ENCODE measurements around the gene HECW1. TPM values are rescaled to one million over a fixed set of nuclear protein-coding genes. Genes with fewer than 3 reads are reported as not detected.

Gene HECW1
- total and polyA plus RNA-seq, 4 experiments from 2014 or later: not detected

GRCh38 chr7:43307522-43307921 is 195.1 kb downstream of the HECW1 start:
- intact Hi-C loops (cut with micrococcal nuclease): no loop called here
- H3K9me3 Mint-ChIP-seq: no peaks in the 10 kb centered on the region
- Histone ChIP-seq H3K9me3 (ENCODE audit: control insufficient read depth in 1 of 2, low read length in 2 of 2) (no peaks in the 10 kb centered on the region), H3K27me3 (ENCODE audit: insufficient read depth, low read length) (no peaks in the 10 kb centered on the region), H3K4me1 (ENCODE audit: insufficient read depth, low read length) (peaks cover 7% of the 10 kb centered on the region), H3K36me3 (ENCODE audit: insufficient read depth, low read length) (no peaks in the 10 kb centered on the region), H3K27ac (ENCODE audit: low read depth, low read length) (no peak overlapping the region), H3K4me3 (ENCODE audit: low read length in 2 of 2) (no peak overlapping the region)
- ChIA-PET CTCF (ENCODE audit: partially characterized antibody) (no interaction called here), POLR2A (ENCODE audit: partially characterized antibody) (no interaction called here)
- H3K27me3 Mint-ChIP-seq: peaks cover 0 to 2% of the 10 kb centered on the region in 2 donors
- H3K4me3 Mint-ChIP-seq: no peak overlapping the region
- no peak overlapping the region for H3K27ac Mint-ChIP-seq
- peaks cover 7 to 18% (median 11%) of the 10 kb centered on the region in 4 donors for H3K4me1 Mint-ChIP-seq
- no peaks in the 10 kb centered on the region for H3K36me3 Mint-ChIP-seq
- no peak for DNase-seq

GRCh38 chr7:43308913-43309705 is 196.7 kb downstream of the HECW1 start:
- intact Hi-C loops (cut with micrococcal nuclease): no loop called here
- Histone ChIP-seq H3K4me1 (ENCODE audit: insufficient read depth, low read length) (peaks cover 4% of the 10 kb centered on the region), H3K27me3 (ENCODE audit: insufficient read depth, low read length) (no peaks in the 10 kb centered on the region), H3K36me3 (ENCODE audit: insufficient read depth, low read length) (no peaks in the 10 kb centered on the region), H3K4me3 (ENCODE audit: low read length in 2 of 2) (no peak overlapping the region), H3K9me3 (ENCODE audit: control insufficient read depth in 1 of 2, low read length in 2 of 2) (no peaks in the 10 kb centered on the region), H3K27ac (ENCODE audit: low read depth, low read length) (no peak overlapping the region)
- Mint-ChIP-seq H3K4me1 (peaks cover 10 to 17% (median 13%) of the 10 kb centered on the region in 4 donors), H3K9me3 (no peaks in the 10 kb centered on the region), H3K27me3 (peaks cover 0 to 3% of the 10 kb centered on the region in 2 donors), H3K4me3 (no peak overlapping the region), H3K36me3 (no peaks in the 10 kb centered on the region), H3K27ac (peak overlapping the region in 1 of 7 donors; percentile 50)
- DNase-seq: no peak
- CTCF ChIA-PET (ENCODE audit: partially characterized antibody): no interaction called here
- POLR2A ChIA-PET (ENCODE audit: partially characterized antibody): no interaction called here

- intact Hi-C loops (cut with micrococcal nuclease): no loop called here
- Mint-ChIP-seq H3K27ac (no peak overlapping the region), H3K4me1 (peaks cover 15 to 22% (median 17%) of the 10 kb centered on the region in 4 donors), H3K36me3 (no peaks in the 10 kb centered on the region), H3K9me3 (no peaks in the 10 kb centered on the region), H3K4me3 (no peak overlapping the region), H3K27me3 (peaks cover 0 to 5% of the 10 kb centered on the region in 2 donors)
- Histone ChIP-seq H3K36me3 (ENCODE audit: insufficient read depth, low read length) (no peaks in the 10 kb centered on the region), H3K9me3 (ENCODE audit: control insufficient read depth in 1 of 2, low read length in 2 of 2) (no peaks in the 10 kb centered on the region), H3K4me1 (ENCODE audit: insufficient read depth, low read length) (peaks cover 9% of the 10 kb centered on the region), H3K27ac (ENCODE audit: low read depth, low read length) (no peak overlapping the region), H3K27me3 (ENCODE audit: insufficient read depth, low read length) (no peaks in the 10 kb centered on the region), H3K4me3 (ENCODE audit: low read length in 2 of 2) (no peak overlapping the region)
- DNase-seq: no peak
- CTCF ChIA-PET (ENCODE audit: partially characterized antibody): no interaction called here
- POLR2A ChIA-PET (ENCODE audit: partially characterized antibody): no interaction called here
Observed at GRCh38 chr7:43309706-43310022, 197.2 kb downstream of the HECW1 start.

- Mint-ChIP-seq H3K4me3 (no peak overlapping the region), H3K36me3 (no peaks in the 10 kb centered on the region), H3K4me1 (peaks cover 12 to 18% (median 15%) of the 10 kb centered on the region in 4 donors), H3K27me3 (peaks cover 0 to 3% of the 10 kb centered on the region in 2 donors), H3K9me3 (no peaks in the 10 kb centered on the region), H3K27ac (no peak overlapping the region)
- Histone ChIP-seq H3K27ac (ENCODE audit: low read depth, low read length) (no peak overlapping the region), H3K27me3 (ENCODE audit: insufficient read depth, low read length) (no peaks in the 10 kb centered on the region), H3K4me3 (ENCODE audit: low read length in 2 of 2) (no peak overlapping the region), H3K9me3 (ENCODE audit: control insufficient read depth in 1 of 2, low read length in 2 of 2) (no peaks in the 10 kb centered on the region), H3K4me1 (ENCODE audit: insufficient read depth, low read length) (peaks cover 9% of the 10 kb centered on the region), H3K36me3 (ENCODE audit: insufficient read depth, low read length) (no peaks in the 10 kb centered on the region)
- POLR2A ChIA-PET (ENCODE audit: partially characterized antibody): no interaction called here
- CTCF ChIA-PET (ENCODE audit: partially characterized antibody): no interaction called here
- no peak for DNase-seq
- intact Hi-C loops (cut with micrococcal nuclease): no loop called here
Observed at GRCh38 chr7:43311052-43311451, 198.6 kb downstream of the HECW1 start.

- Mint-ChIP-seq H3K27ac (no peak overlapping the region), H3K9me3 (no peaks in the 10 kb centered on the region), H3K4me1 (peaks cover 12 to 18% (median 15%) of the 10 kb centered on the region in 4 donors), H3K4me3 (no peak overlapping the region), H3K27me3 (peaks cover 0 to 3% of the 10 kb centered on the region in 2 donors), H3K36me3 (no peaks in the 10 kb centered on the region)
- no peaks in the 10 kb centered on the region for H3K27me3 ChIP-seq (ENCODE audit: insufficient read depth, low read length)
- ChIA-PET POLR2A (ENCODE audit: partially characterized antibody) (no interaction called here), CTCF (ENCODE audit: partially characterized antibody) (no interaction called here)
- no peaks in the 10 kb centered on the region for H3K9me3 ChIP-seq (ENCODE audit: control insufficient read depth in 1 of 2, low read length in 2 of 2)
- H3K4me1 ChIP-seq (ENCODE audit: insufficient read depth, low read length): peaks cover 9% of the 10 kb centered on the region
- intact Hi-C loops (cut with micrococcal nuclease): no loop called here
- no peak overlapping the region for H3K27ac ChIP-seq (ENCODE audit: low read depth, low read length)
- H3K4me3 ChIP-seq (ENCODE audit: low read length in 2 of 2): no peak overlapping the region
- no peak for DNase-seq
- H3K36me3 ChIP-seq (ENCODE audit: insufficient read depth, low read length): no peaks in the 10 kb centered on the region
Observed at GRCh38 chr7:43311694-43312093, 199.2 kb downstream of the HECW1 start.

DNA sequence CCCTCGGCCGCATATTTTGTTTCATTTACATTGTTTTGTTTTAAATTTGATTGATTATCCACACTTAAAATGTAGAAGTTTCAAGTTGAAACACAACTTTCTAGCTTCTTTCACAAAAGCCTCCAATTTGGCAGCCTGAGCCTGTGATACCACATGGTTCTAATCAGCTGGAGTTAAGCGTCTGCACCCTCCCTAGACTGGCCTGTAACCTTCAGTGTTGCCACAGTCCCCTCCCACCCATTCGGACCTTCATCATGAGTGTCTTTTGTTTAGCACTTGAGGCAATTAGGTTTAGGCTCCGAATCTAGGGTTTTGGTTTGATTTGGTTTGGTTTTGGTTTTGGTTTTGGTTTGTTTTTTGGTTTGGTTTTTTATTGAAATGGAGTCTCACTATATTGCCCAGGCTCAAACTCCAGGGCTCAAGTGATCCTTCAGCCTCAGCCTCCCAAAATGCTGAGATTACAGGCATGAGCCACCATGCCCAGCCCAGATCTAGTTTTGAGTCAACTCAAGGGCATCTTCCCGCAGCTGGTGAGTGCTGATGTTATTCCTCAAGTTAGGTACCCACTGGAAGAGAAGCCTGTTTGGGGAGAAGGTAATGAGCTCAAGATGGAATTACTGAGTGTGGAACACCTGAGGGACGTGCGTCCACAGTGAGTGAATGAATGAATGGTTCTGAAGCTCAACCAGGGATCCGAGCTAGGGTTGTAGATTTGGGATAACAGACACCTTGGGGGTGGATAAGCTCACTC is 201.4 kb downstream of the HECW1 start:
- Mint-ChIP-seq H3K27me3 (peaks cover 0 to 3% of the 10 kb centered on the region in 2 donors), H3K36me3 (no peaks in the 10 kb centered on the region), H3K27ac (peak overlapping the region in 3 of 7 donors; percentile 8 to 38 (median 9)), H3K4me1 (peaks cover 12 to 18% (median 15%) of the 10 kb centered on the region in 4 donors), H3K4me3 (peak overlapping the region in 7 of 8 donors; percentile 27 to 60 (median 49)), H3K9me3 (no peaks in the 10 kb centered on the region)
- ChIA-PET CTCF (ENCODE audit: partially characterized antibody) (no interaction called here), POLR2A (ENCODE audit: partially characterized antibody) (no interaction called here)
- intact Hi-C loops (cut with micrococcal nuclease): no loop called here
- no peak overlapping the region for H3K27ac ChIP-seq (ENCODE audit: low read depth, low read length)
- H3K27me3 ChIP-seq (ENCODE audit: insufficient read depth, low read length): no peaks in the 10 kb centered on the region
- peaks cover 9% of the 10 kb centered on the region for H3K4me1 ChIP-seq (ENCODE audit: insufficient read depth, low read length)
- no peak for DNase-seq
- H3K9me3 ChIP-seq (ENCODE audit: control insufficient read depth in 1 of 2, low read length in 2 of 2): no peaks in the 10 kb centered on the region
- H3K4me3 ChIP-seq (ENCODE audit: low read length in 2 of 2): peak overlapping the region in 1 of 2 donors; percentile 25
- H3K36me3 ChIP-seq (ENCODE audit: insufficient read depth, low read length): no peaks in the 10 kb centered on the region

DNA sequence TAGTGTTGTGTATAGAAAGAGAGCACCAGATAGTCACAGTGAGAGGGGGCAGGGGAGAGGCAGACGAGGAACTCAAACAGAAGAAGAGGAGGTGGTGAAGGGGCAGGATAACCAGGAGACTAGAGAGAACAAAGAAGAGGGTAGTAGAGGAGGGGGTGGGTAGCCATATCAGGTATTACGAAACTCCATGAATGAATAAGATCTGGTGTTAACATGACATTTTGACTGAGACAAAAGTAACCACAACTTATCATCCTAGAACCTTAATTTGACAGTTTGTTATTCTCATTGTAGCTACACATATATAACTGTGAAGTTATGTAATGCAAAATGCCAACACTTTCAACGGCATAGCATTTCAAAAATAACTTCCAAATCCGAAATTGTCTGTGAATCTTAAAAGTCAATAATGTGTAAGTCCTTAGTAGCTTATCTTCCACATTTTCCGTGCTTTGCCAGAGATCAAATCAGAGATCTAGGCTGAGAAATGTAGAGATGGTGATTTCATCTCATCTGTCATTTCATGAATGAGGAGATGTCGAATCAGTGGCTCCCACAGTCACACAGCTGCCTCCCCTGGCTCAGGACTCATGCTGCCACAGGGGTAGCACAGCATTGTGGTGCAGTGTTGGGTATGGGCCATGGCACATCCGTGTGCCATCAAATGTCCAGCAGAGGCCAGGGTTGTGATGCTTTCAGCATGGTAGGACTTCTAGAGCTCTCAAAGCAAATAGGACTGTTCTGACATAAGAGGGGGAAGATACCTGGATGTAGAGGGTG is 202.1 kb downstream of the HECW1 start:
- CTCF ChIA-PET (ENCODE audit: partially characterized antibody): no interaction called here
- no peaks in the 10 kb centered on the region for H3K27me3 ChIP-seq (ENCODE audit: insufficient read depth, low read length)
- DNase-seq: no peak
- no peak overlapping the region for H3K27ac ChIP-seq (ENCODE audit: low read depth, low read length)
- H3K27me3 Mint-ChIP-seq: peaks cover 0 to 3% of the 10 kb centered on the region in 2 donors
- no peaks in the 10 kb centered on the region for H3K36me3 Mint-ChIP-seq
- peaks cover 12 to 18% (median 15%) of the 10 kb centered on the region in 4 donors for H3K4me1 Mint-ChIP-seq
- H3K36me3 ChIP-seq (ENCODE audit: insufficient read depth, low read length): no peaks in the 10 kb centered on the region
- intact Hi-C loops (cut with micrococcal nuclease): no loop called here
- peaks cover 9% of the 10 kb centered on the region for H3K4me1 ChIP-seq (ENCODE audit: insufficient read depth, low read length)
- POLR2A ChIA-PET (ENCODE audit: partially characterized antibody): no interaction called here
- H3K4me3 Mint-ChIP-seq: peak overlapping the region in 5 of 8 donors; percentile 27 to 56 (median 48)
- H3K4me3 ChIP-seq (ENCODE audit: low read length in 2 of 2): peak overlapping the region in 1 of 2 donors; percentile 25
- H3K9me3 Mint-ChIP-seq: no peaks in the 10 kb centered on the region
- no peaks in the 10 kb centered on the region for H3K9me3 ChIP-seq (ENCODE audit: control insufficient read depth in 1 of 2, low read length in 2 of 2)
- peak overlapping the region in 2 of 7 donors; percentile 9 to 44 for H3K27ac Mint-ChIP-seq

All from CD4-positive, alpha-beta memory T cell (primary cell).